Stimulated activated CD4-positive, alpha-beta T cell treated with anti-CD3 and anti-CD28 coated beads, Interleukin-1b, Interleukin-23, amount 100 ng/mL, for 1 hour (primary cell): Measurements from ENCODE around the gene ULK2.
"Not testable (repeated sequence)": the region's sequence is repeated elsewhere in the genome, so short reads cannot be mapped to it uniquely, and the experiment has no call there.

ENCODE experiments used
- DNase-seq, 2 donors: peaks; one replicate each; pipeline ENCODE4 v3.0.0-alpha.2; 2020; ENCODE audit warnings: low read depth in 2 of 2

ULK2 gene

DNA sequence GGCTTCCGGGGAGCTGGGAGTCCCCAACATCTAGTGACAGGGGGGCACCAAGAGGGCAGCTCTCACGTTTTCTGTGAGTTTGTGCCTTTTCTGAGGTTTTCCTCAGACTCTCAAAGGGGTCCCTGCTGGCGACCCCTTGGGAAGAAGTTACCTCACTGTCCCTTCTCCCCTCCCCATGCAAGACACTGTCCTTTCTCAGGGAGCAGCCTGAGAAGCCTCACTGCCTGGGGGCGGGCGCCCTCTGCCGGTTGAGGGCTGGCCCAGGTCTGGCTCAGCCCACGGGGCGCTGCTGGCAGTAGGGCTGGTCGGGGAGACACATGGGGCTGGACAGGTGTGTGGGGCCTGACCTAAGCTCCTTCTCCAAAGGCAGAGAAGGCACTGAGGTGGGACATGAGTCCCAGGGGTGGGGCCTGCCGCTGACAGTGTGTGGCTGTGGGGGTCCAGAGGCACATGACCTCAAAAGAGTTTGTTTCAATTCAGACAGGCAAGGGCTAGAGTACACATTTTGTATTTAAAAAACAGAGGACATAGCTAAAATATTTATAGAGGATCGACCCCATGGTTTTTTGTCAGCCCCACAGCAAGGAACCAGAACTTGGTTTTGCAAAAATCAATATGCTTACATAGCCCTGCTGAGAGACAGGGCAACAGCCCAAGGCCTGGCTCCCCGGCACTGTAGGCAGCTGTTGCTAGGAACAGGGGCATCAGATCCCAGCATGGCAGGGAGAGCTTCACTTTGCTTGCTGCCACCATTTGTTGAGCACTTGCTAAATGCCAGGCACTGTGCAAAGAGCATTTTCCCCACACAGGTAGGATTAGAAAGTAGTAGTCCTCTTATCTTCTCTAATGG is 101.1 kb downstream of the ULK2 start:
- DNase-seq, result peak; percentile 64 to 76

DNA sequence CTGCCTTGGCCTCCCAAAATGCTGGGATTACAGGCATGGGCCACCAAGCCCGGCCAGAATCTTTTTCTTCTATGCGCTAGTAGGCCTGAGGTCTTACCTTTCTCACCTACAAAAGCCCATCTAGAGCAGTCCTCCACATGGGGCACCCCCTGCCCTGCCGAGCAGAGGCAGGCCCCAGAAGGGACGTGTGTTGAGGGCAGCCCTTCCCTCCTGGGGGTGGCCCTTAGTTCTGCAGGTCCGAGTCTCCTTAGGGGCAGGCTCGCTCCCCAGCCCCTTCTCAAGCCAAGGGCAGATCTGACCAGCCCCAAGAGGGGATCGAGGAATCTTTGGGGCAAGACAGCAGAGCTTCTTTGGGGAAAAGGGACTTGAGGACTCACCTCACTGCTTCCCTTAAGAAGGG is 101.7 kb downstream of the ULK2 start:
- no peak for DNase-seq

DNA sequence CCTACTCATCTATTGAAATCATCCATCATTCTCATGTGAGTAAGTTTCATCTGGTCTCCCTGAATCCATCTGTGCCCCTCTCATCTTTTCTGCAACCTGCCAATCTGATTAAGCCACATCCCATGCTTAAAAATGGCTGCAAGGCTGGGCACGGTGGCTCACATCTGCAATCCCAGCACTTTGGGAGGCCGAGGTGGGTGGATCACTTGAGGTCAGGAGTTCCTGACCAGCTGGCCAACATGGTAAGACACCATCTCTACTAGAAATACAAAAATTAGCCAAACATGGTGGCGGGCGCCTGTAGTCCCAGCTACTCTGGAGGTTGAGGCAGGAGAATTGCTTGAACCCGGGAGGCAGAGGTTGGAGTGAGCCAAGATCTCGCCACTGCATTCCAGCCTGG is 103.7 kb downstream of the ULK2 start:
- DNase-seq, result not testable (repeated sequence)

DNA sequence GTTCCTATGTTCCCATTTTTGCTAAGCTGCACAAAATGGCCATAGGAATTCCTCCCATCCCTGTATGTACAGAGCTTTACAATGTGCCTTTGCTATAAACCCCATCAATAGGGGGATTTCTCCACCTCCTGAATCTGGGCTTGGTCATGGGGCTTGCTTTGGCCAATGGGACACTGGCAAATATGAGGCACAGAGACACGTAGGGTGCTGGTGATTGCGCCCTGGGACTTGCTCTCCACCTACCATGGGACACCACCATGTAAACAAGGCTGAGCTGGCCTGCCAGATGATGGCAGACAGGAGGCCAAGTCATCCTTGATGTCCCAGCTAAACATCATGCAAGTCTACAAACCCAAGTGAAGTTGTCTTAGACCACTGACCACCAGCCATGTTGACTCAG is 104.3 kb downstream of the ULK2 start:
- DNase-seq, result no peak

DNA sequence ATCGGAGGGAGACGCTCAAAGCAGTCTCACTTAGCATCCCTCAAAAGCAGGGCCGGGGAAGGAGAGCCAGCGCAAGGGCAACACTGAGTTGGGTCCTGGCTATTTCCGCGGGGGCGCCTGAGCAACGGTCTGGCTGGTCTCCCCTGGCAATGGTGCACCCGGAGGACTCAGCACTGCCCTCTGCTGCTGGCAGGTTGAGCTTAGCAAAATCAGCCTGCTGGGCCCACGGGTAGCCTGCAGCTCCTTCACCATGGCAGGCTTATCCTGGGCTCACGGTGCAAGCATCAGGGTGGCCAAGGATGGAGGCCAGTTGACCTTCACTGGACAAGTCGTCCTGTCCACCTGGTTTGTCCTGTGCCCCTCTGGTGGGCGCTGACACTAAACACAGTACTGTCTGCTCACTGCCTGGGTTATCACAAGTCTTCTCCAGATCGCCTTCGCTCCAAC is 105.2 kb downstream of the ULK2 start:
- peak; percentile 19 to 25 for DNase-seq

DNA sequence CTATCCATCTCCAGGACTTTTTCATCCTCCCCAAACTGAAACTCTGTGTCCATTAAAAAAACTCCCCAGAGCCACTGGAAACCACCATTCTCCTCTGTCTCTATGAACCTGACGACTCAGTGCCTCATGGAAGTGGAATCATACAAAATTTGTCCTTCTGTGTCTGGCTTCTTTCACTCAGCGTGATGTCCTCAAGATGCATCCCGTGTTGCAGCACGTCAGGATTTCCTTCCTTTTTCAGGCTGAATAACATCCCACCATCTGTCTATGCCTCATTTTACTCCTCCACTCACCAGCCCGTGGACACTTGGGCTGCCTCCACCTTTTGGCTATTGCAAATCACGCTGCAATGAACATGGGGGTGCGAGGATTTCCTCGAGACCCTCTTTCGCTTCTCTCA is 107.0 kb downstream of the ULK2 start:
- DNase-seq, result no peak

DNA sequence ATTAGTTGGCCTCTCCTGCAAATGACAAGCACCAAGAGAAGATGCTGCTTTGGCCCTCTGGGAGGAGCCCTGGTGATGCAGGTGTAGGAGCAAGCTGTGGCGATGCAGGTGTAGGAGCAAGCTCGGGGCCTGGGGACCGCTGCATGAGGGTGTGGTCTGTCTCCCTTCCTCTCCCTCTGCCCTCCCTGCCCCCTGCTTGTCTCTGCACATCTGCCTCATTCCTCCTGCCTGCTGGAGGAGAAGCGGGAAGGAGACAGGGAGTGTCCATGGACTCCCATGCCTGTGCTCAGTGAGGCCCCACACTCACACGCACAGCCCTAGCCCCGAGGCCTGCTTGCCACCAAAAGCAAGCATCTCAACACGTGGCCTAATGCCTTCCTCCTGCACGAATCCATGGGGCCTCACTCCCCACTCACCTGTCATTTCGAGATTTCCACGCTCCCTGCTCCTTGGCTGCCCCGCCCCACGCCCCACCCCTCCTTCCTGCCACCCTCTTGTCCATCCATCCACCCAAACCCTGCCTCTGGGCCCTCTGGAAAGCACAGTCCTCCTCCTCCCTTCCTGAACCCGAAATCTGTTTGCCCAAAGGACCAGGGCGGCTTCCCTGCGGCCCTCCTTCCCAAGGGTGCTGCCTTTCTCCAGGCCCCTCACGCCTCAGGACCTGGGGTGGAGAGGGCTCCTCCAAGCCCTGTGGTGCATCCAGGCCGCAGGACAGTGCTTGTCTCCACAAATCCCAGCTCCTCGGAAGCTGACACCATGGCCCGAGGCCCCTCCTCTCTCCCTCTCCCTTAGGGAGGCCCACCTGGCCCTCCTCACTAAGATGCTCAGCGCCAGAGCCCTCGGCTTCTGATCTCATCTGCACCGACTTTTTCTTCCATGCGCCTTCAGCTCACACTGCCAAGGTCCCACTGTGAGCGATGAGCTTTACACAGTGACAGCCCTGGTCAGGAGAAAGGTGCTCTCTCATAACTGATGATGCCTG is 107.9 kb downstream of the ULK2 start:
- no peak for DNase-seq

DNA sequence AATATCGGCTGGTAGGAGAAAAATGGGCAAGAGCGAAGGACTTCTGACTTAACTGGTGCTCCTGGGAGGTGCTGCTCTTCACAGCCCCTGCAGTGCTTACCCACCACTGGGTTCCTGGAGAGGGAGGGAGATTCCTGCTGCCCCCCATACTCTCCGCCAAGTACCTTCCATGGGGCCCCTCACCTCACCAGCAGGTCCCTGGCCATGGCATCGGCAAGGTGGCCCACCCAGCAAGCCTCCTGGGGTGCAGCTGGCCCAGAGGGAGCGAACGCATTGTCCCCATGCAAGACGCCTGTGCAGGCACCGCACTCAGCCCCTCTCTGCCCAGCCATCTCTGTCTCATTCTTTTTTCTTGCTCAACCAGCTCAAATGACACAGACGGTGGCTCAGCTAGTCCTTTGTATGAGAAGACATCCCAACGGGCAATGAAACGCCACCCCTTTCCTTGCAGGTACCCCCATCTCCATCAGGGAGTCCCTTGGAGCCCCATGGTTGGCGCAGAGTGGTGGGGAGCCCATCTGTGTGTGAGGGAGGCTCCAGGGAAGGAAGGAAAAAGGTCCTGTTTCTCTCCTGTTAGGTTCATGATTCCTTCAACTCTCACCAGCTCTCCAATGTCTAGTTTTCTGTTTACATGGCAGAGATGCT is 110.1 kb downstream of the ULK2 start:
- no peak for DNase-seq

DNA sequence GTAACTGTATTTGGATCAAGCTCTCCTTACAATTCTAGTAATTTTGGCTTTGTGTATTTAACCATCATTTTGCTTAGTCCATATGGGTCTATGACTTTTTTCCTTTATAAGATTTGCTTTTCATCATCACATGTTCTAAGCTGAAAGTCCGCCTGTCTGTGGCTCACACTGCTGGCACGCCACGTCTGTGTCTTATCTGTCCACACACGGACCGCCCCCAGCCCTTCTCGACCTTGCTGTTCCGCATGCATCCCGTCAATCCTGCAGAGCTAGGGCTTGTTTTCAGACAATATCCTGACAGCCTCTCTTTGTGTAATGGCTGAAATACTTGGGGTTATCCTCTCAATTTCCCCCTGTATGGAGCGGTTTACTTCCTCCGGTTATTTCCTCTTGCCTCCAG is 111.2 kb downstream of the ULK2 start:
- no peak for DNase-seq

DNA sequence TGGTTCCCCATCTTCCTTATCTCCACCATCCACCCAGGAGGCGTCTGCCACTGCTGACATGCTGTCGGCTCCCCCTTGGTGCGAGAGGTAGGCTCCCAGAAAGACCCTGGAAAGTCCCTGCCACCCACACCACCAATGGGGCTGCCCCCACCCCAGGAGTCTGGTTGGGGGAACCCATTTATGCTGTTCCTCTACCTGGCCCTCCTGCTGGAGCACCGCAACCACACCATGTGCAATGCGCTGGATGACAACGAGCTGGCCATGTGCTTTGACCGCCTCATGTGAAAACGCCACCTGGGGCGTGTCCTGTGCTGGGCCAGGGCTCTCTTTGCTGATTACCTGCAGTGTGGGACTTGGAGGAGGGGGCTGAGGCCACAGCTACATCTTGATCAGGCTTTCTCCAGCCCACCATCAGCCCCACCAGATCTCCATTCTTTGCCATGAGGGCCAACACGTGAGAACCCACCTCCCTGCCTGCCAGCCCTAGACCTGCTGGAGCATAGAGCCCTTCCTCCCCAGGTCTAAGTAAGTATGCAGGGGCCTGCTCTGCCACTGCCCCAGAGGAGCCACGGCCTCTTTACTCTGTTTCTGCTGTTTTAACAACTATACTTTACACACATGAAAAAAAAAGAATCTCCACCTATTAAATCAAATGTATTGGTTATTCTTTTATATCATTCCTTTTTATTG is 111.8 kb downstream of the ULK2 start:
- DNase-seq, result no peak

DNA sequence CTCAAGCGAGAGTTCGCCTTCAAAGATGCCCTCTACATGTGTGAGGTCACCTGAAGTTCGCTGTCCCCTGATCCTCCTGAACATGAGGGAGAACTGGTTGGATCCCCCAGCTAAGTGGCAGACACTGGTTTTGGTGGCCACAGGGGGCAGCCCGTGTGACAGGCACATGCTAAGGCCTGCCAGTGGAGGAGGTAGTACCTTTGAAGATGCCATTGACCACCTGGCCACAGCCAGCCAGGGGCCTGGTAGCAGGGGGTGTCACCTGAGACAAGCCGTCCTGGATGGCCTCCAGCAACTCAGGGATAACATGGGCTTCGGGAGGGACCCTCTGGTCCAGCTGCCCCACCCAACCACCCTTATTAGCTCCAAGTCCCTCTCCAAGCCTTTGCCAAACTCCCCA is 112.3 kb downstream of the ULK2 start:
- DNase-seq, result no peak

DNA sequence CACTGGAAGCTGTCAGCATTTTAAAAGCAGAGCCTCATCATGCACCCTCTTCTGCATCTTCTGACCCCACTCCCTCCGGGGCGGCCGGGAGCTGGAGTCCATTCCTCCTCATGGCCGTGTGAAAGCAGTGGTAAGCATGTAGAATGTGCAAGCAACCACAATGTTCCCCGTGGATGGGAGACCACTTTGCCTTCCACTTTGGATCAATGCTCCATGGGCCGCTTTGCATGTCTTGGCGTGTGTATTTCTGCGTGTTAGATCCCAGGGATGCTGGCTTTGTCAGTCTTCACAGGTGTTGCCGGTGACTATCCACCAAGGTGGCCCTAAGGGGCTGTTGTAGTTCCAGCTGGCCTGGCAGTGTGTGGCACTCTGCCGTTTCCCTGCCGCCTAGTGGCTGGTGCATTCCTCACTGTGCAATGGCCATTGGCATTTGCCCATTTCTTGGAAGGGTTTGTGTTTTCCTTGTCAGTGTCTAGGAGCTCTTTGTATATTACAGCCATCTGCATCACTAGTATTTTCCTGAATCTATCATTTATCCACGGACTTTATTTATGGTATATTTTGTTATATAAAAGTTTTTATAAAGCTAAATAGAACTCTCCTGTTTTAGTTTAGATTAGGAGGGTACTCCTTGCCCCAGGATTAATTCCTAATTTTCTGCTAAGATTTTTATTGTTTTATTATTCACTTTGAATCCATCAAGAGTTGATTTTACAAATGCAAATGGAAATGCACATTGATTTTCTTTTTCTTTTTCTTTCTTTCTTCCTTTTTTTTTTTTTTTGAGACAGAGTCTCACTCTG is 113.9 kb downstream of the ULK2 start:
- no peak for DNase-seq

DNA sequence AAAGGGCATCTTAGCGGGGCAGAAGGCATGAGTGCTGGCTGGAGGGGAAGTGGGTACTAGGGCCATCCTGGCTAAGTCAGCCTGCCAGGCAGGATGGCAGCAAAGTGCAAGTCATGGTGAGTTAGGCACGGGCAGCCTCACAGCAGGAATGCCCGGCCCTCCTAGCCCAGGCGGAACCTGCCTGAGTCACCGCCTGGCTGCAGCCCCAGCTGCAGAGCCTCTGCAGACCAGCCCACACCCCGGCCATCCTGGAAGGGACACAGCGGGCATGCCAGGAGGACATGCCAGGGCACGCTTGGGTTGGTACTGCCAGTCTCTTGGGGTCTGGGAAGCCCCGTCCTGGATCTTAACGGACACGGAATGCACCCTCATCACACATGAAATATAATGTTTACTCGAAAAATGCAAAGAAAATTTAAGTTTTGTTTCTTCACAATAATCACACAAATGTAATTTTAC is 114.7 kb downstream of the ULK2 start:
- DNase-seq, result no peak

DNA sequence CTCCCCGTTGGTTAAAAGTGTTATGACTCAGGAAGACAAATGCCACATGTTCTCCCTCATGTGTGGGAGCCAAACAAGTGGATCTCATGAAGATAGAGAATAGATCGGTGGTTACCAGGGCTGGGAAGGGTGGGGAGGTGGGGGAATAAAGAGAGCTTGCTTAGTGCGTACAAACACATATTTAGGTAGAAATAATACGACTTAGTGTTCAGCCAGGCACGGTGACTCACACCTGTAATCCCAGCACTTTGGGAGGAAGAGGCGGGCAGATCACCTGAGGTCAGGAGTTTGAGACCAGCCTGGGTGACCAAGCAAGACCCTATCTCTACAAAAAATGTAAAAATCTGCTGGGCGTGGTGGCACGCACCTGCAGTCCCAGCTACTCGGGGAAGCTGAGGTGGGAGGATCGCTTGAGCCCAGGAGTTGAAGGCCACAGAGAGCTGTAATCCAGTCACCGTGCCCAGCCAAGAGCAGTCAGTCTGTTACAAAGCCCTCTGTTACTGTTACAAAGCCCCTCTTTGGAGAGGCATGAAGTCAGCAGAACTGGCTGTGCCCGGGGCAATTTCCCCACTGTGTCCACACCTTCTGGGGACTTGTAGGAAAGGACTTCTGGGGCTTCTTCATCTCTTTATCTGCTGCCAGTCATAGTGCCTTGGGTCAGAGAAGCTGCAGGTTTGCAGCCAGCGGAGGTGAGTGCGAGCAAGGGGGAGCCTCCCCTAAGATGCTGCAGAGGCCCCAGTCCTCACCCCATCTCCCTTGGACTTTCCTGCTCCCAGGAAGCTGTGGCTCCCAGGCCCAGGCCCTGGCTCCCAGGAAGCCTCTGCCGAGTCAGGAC is 115.3 kb downstream of the ULK2 start:
- no peak for DNase-seq

DNA sequence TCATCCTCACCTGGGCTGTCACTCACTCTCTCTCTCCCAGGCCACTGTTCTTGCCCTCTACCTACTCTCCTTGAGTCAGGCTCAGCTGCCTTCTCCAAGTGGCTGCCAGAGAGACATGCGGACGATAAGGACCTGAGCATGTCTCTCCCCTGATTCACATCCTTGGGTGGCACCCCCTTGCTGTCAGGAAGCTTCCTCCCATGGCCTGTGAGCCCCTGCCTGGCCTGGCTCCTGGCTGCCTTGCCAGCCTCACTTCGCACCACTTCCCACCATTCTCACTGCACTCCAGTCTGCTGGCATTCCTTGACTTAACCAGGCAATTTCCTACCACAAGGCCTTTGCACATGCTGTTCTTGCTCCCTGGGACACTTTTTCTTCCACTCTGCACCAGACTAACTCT is 116.9 kb downstream of the ULK2 start:
- DNase-seq, result no peak

DNA sequence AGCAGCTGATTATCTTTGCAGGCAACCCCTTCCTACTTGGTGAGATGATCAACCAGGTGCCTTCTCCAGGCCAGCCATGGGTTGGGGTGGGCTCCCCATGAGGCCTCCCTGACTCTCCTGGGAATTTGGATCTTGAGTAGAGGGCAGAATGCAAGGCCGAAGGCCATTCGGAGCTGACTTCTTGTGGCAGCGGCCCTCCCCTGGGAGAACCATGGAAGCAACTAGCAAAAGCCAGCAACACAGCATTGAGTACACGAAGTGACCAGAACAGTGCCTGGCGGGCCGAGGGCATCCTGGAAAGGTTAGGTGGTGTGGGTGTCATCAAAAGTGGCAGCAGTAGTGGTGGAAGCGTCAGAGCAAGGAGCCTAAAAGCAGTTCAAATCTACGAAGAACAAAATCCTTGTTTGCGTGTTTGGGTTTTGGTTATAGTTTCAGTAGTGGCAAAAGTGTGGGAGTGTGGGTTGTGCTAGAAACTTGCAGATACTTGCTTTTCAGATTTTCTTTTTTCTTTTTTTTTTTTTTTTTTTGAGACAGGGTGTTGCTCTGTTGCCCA is 117.6 kb downstream of the ULK2 start:
- DNase-seq, result no peak

DNA sequence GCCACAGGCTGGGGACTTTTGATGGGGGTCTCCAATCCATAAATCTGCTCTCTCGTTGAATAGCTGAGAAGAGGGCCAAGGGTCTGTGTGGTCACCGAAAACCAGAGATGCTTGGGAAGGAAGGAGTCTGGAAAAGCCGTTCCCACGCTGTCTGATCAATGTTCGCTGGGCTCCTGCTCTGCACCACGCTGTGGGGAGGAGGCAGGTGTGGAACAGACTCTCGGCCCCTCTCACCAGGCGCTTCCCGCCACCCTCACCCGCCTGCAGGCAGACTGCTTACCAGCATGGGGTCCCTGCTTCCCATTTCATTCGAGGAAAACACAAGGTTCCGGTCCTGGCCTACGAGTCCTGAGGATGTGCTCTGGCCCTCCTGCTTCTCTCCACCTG is 118.9 kb downstream of the ULK2 start:
- DNase-seq, result no peak

DNA sequence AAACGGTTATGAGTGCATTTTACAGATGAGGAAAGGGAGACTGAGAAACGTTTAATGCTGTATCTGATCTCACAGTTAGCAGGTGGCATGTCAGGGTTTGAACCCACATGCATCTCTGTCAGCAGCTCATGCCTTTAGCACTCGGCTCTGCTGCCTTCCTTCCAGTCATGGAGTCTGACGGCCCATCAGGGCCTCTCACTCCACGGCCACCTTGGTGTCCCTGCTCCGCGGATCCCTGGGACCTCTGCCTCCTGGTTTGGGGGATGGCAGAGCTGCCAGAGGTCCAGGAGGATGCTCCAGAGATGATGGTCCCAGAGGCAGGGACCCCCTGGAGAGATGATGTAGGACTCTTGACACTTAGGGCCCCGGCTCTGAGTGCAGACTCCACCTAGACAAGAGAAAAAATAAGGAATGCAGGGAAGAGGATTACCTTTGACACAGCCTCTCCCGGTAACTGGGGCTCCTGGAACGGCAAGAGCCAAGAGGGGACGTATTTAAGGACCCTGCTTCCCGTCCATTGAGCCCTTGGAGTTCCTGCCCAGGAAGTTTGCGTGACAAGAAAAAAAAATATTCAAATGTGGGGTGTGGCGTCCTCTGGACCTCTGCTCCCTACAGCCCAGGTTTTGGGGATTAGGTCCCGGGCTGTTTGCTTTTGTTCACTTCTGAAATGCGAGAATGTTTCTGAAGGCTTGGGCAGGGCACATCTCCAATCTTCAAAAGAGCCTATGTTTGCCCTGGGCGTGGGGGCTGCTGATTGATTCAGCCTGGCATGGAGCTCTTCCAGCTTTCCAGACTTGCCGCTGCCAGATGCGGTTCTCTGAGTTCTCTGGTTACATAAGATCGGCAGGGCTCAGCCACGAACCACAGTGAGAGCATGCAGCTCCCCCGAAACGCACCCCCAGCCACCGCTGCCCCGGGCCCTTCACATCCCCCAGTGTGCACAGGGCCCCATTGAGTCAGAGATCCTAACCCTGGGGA is 119.6 kb downstream of the ULK2 start, which contains the start of gene ALDH3A1:
Gene ALDH3A1 (minus strand): TSS at position 470 of the 978 bp plus-strand sequence. CDS start 3,169 bp downstream, outside the sequence.
- no peak for DNase-seq
